GM13976 (cell line): ENCODE measurements around the gene HDGF.

ENCODE experiments used
- DNase-seq: peaks from one replicate; pipeline ENCODE4 v3.0.0; 2012; ENCODE audit warnings: low spot score
- in situ Hi-C: fragments of 300-500 bp; cut with MboI; formaldehyde crosslinking; loops from one replicate; pipeline ENCODE4 v1.12.0; 2022; ENCODE audit warnings: low sequenced_read_pairs, mixed read lengths, inconsistent platforms; ENCODE audit not compliant: unreplicated experiment
- TF ChIP-seq, protein P1 (sequence below): IDR thresholded peaks from 2 replicates; pipeline ENCODE4 v1.5.1; 2012; ENCODE audit warnings: borderline replicate concordance, mild to moderate bottlenecking; ENCODE audit not compliant: insufficient read depth; ENCODE audit errors: extremely low read depth, missing control alignments, control extremely low read depth

Gene HDGF

GRCh38 chr1:156789621-156790318, 38.3 kb upstream of the HDGF start:
- no peak for DNase-seq
- in situ Hi-C loops = no loop called here
- TF ChIP-seq, protein P1, sequence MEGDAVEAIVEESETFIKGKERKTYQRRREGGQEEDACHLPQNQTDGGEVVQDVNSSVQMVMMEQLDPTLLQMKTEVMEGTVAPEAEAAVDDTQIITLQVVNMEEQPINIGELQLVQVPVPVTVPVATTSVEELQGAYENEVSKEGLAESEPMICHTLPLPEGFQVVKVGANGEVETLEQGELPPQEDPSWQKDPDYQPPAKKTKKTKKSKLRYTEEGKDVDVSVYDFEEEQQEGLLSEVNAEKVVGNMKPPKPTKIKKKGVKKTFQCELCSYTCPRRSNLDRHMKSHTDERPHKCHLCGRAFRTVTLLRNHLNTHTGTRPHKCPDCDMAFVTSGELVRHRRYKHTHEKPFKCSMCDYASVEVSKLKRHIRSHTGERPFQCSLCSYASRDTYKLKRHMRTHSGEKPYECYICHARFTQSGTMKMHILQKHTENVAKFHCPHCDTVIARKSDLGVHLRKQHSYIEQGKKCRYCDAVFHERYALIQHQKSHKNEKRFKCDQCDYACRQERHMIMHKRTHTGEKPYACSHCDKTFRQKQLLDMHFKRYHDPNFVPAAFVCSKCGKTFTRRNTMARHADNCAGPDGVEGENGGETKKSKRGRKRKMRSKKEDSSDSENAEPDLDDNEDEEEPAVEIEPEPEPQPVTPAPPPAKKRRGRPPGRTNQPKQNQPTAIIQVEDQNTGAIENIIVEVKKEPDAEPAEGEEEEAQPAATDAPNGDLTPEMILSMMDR = no peak

DNA sequence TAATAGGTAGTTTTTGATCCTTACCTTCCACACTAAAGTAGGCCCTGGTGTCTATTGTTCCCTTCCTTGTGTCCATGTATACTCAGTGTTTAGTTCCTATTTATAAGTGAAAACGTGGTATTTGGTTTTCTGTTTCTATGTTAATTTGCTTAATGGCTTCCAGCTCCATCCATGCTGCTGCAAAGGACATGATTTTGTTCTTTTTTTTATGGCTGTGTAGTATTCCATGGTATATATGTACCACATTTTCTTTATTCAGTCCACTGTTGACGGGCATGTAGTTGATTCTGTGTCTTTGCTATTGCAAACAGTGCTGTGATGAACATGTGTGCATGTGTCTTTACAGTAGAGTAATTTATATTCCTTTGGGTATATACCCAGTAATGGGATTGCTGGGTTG, 36.7 kb upstream of the HDGF start:
- in situ Hi-C loops = no loop called here

DNA sequence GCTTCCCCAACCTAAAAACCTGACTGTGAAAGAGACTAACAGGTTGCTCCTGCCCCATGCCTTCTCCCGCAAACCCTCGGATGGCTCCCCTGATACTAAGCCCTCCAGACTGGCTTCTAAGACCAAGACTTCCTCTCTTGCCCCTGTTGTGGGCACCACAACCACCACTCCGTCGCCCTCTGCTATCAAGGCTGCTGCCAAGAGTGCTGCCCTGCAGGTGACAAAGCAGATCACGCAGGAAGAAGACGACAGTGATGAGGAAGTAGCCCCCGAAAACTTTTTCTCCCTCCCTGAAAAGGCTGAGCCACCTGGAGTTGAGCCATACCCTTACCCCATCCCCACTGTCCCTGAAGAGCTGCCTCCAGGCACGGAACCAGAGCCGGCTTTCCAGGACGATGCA, 35.2 kb upstream of the HDGF start:
- TF ChIP-seq, protein P1 = no peak
- in situ Hi-C loops = no loop called here
- no peak for DNase-seq

More for the DNA sequence above, 36.7 kb upstream of the HDGF start:
- TF ChIP-seq, protein P1 = no peak
- DNase-seq = no peak

DNA sequence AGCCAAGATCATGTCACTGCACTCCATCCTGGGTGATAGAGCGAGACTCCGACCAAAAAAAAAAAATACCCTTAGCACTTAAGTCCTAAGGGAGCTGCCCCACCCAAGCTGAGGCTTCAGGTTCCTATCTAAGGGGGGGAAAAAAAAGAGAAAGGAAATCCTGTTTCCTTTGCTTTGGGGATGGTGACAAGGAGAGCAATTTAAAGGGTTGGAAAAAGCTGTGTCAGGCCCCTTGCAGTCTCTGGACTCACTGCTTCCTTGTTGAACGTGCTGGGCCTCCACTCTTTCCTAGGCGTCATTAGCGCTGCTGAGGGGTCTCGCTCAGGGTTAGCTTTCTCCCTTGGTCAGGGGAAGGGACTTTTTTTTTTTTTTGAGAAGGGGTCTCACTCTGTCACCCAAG, 34.0 kb upstream of the HDGF start:
- in situ Hi-C loops = no loop called here
- no peak for DNase-seq
- TF ChIP-seq, protein P1 = no peak

GRCh38 chr1:156781585-156782186, 30.2 kb upstream of the HDGF start:
- TF ChIP-seq, protein P1 = no peak
- in situ Hi-C loops = no loop called here
- no peak for DNase-seq

- in situ Hi-C loops = no loop called here
- DNase-seq = no peak
Measured at GRCh38 chr1:156777573-156777972, 26.1 kb upstream of the HDGF start.

More at GRCh38 chr1:156777573-156777972, 26.1 kb upstream of the HDGF start:
- TF ChIP-seq, protein P1 = no peak
